Measurements from ENCODE around the gene SLC22A1.
"Not testable (repeated sequence)": the region's sequence is repeated elsewhere in the genome, so short reads cannot be mapped to it uniquely, and the experiment has no call there.

Gene SLC22A1

GRCh38 chr6:160121558-160121957, at the start of gene SLC22A1:
SLC22A1 (plus strand) TSS chr6:160121815; CDS start chr6:160121936, 121 bp downstream.
- no peak for DNase-seq

DNA sequence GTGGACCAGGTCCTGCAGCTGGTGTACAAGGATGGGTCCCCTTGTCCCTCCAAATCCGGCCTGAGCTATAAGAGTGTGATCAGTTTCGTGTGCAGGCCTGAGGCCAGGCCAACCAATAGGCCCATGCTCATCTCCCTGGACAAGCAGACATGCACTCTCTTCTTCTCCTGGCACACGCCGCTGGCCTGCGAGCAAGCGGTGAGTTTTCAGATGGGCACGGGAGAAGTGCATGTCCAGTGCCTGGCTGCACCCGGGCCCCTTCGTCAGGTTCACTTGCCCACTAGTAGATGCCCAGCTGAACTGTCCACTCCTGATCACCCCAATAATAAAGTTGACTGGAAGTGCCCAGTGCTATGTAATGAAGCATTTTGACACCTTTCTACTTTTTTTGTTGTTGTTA, 48.3 kb upstream of the SLC22A1 start:
- DNase-seq = no peak

- no peak for DNase-seq
Observed at GRCh38 chr6:160076009-160076408, 45.6 kb upstream of the SLC22A1 start.

- DNase-seq = no peak
Observed at GRCh38 chr6:160077024-160077423, 44.6 kb upstream of the SLC22A1 start.

DNA sequence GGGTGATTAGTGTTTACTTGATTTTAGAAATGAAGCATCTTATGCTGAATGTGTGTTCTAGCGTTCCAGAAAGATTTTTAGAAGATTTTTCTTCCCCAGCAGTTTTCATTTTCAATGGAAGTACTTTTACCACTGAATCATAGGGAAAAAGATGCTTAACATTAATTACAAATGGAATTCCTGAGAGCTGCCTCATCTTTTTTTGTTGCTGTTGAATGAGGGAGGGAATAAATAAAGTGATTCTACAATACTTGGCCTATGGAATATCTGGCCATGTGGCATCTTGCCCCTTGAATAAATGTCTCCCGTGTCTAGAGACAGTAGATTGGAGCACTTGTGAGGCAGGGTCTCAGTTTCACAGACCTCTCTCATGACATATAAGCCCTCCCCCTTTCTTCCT, 44.1 kb upstream of the SLC22A1 start:
- no peak for DNase-seq

DNA sequence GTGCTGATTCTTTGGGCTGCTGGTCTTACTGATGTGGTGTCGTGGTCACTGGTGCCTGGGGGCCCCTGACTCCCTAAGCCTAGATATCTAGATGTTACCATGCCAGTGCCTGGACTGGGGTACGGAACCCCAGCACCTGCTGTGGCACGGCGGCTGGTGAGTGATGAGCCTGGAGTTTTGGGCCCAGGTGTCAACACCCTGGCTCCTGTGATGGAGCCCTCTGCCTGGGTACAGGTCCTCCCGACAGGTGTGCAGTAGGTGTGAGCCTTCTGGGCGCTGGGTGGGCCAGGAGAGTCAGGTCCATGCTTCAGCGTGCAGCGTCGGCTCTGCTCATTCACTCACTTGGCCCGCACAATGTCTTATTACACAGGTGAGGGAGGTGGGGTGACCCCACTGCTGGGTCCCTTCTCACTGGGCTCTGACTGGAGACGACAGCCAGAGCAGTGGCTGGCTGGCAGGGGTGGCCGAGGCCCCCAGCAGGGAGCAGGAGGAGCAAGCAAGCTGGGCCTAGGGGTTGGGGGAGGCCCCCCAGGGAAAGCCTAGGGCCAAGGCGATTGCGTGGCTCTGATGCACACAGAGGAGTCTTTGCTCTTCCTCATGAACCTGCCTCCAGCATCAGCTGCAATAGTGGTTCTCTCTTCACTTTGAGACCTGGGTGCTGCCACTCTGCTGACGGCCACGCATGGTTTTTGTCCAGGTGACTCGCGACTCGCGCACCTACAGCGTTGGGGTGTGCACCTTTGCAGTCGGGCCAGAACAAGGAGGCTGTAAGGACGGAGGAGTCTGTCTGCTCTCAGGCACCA, 42.5 kb upstream of the SLC22A1 start:
- DNase-seq = no peak

- no peak for DNase-seq
Observed at GRCh38 chr6:160079686-160080043, 42.0 kb upstream of the SLC22A1 start.

- DNase-seq = no peak
Observed at GRCh38 chr6:160080097-160080496, 41.5 kb upstream of the SLC22A1 start.

GRCh38 chr6:160081398-160081797, 40.2 kb upstream of the SLC22A1 start:
- no peak for DNase-seq

GRCh38 chr6:160082627-160083026, 39.0 kb upstream of the SLC22A1 start:
- no peak for DNase-seq

- no peak for DNase-seq
Observed at GRCh38 chr6:160084198-160084776, 37.3 kb upstream of the SLC22A1 start.

DNA sequence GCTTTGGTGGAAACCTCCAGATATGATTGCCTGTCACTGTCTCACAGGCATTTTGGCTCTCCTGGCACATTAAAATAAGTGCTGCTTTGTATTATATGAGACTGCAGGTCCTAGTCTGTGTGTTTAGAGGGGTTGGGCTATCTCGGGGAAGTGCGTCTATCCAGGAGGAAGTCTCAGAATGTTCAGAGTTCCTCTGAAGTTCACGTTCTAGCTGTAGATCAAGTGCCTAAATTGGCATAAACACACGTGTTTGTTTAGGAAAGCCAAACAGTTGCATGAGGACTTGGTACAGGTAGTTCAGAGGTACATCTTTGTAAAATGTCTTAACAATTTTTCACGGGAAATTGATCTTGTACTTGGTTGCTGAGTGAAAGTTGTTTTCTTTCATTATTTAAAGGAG, 36.4 kb upstream of the SLC22A1 start:
- DNase-seq = no peak

DNA sequence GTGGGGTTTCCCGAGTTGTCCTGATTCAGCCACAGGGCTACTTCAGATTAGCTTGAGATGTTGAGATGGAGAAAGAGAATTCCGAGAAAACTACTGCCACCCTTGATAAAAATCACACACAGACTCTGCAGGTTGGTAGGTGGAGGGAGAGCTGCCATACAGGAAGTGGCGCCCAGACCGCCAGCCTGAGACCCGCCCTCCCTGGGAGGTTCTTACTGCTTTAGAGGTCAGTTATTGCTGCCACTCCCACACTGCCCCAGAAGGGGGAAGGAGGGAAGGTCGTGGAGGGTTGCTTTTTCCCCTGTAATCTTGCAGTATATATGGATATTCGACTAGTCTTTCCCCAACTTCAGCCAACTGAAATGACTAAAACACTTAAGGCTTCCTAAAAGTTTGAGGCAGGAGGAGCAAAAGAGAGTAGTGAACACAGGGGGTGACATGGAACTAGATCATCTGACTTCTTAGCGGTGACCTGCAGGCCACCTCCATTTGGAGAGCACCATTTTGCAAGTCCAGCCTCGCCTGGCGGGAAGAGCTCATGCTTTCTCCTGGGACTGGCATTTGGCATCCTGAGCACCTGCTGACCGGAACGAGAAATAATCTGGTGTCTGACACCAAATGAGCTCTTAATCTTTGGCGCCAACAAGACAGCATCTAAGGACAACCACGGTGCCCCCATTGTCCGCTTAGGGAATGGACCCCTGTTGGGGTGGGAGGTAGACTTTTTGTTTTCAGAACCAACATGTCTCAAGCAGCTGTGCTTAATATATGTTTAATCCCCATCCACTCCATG, 35.7 kb upstream of the SLC22A1 start:
- no peak for DNase-seq

DNA sequence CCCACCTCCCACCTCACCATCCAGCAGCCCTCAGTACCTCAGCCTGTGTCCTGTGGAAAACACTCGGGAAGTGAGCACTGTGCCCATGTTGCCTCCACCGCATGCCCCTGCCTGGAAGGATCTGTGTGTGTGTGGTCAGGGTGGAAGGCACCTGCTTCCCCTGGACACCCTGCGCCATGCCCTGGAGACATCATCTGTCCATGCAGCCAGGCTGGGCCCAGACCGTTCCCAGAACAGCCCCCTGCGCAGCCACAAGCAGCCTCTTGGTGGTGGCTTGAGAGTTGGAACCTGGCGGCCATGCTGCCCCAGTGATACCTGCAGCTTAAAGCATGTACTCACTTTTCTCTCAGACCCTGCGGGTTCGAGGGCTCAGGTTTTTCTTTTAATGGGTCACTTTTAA, 34.9 kb upstream of the SLC22A1 start:
- no peak for DNase-seq

DNA sequence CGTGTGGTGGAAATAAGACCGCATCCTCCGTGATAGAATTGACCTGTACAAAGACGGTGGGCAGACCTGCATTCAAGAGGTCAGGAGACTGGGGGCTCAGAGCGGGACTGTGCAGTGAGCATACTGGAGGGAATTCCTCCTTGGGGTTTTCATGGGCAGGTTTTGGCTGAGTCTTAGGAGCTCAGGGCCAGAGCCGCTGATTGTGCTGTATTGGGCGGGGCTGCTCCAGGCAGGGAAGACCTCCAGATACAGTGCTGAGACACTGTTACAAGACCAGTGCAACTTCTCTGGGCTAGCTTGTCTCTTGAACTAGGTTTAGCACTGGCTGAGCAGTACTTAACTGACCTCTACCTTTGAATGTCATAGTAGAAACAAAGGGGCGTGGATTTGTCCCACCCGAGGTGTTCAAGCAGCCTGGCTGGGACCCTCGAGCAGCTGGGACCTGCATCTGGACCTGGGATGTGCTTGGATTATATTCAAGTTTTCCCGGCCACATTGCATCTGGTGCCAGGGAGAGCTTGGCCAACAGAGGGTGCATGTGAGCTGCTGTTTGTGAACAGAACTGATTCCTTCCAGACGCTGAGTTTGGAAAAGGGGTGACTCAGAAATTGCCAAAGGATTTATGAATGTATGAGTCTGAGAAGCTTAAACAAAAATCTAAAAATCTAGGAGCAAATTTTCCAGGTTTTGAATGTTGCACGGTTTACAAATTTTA, 33.4 kb upstream of the SLC22A1 start:
- DNase-seq = no peak

GRCh38 chr6:160088784-160089533, 32.7 kb upstream of the SLC22A1 start:
- DNase-seq = no peak

DNA sequence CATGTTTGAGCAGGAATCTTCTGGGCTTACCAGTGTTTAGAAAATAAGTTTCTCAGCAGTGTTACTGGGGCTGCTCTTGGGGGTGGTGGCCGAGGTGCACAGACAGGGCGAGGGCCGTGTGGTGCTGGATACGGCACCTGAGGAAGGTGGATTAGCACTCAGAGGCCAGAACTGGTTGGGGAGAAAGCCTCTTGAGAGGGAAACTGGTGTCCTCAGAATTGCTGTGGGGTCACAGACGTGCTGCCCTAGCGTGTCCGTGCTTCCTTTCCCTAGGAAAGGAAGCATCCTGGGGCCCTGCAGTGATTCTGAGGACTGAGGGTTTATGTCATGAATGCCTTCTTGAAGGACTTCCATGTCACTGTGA, 32.1 kb upstream of the SLC22A1 start:
- no peak for DNase-seq

- DNase-seq = not testable (repeated sequence)
Observed at GRCh38 chr6:160090442-160091239, 31.0 kb upstream of the SLC22A1 start.

GRCh38 chr6:160092176-160092575, 29.4 kb upstream of the SLC22A1 start:
- DNase-seq = not testable (repeated sequence)

GRCh38 chr6:160092602-160093001, 29.0 kb upstream of the SLC22A1 start:
- DNase-seq = no peak

GRCh38 chr6:160093061-160093460, 28.6 kb upstream of the SLC22A1 start:
- DNase-seq = no peak

- no peak for DNase-seq
Observed at GRCh38 chr6:160093946-160094345, 27.7 kb upstream of the SLC22A1 start.
